ENCODE measurements around the gene OR51B4. TPM values are rescaled to one million over a fixed set of nuclear protein-coding genes. Genes with fewer than 3 reads are reported as not detected.

The OR51B4 gene
- total and polyA plus RNA-seq, 9 of the 15 experiments (the other 6 are each of a cell fraction or from before 2014, with no cell fraction given): 17.1 to 64.6 (median 39.9) TPM

- Histone ChIP-seq H3K36me3 (ENCODE audit: control insufficient read depth, insufficient read depth, low read length) (peaks cover 99% of the 10 kb centered on the region), H3K27ac (ENCODE audit: extremely low read depth, low read depth, low read length) (no peak within 1 kb of the TSS), H3K9me1 (ENCODE audit: control insufficient read depth, insufficient read depth, low read length) (no peaks in the 10 kb centered on the region), H4K20me1 (replicated peaks; ENCODE audit: control insufficient read depth, insufficient read depth, low read length) (no peaks in the 10 kb centered on the region), H3K27me3 (ENCODE audit: control insufficient read depth in 2 of 2, insufficient read depth in 2 of 2, low read length in 2 of 2) (no peaks in the 10 kb centered on the region), H3K9me3 (replicated peaks; ENCODE audit: control insufficient read depth, insufficient read depth, low read depth, low read length) (no peaks in the 10 kb centered on the region), H3K4me1 (replicated peaks in 1 of 2; ENCODE audit: control insufficient read depth in 2 of 2, insufficient read depth in 2 of 2, low read length in 2 of 2) (peaks cover 0 to 3% of the 10 kb centered on the region in 2 experiments; a peak in 1 of 5 replicates), H3K9ac (ENCODE audit: insufficient read depth in 1 of 2, low read depth in 2 of 2, low read length in 2 of 2) (no peak within 1 kb of the TSS), H3K4me3 (no peak within 1 kb of the TSS), H3K4me2 (ENCODE audit: insufficient read depth, low read length) (no peak within 1 kb of the TSS), H2AFZ (ENCODE audit: low read depth, low read length) (no peak within 1 kb of the TSS), H3K79me2 (ENCODE audit: control insufficient read depth, insufficient read depth, low read length) (peaks cover 17% of the 10 kb centered on the region; the same call in 2 of the 3 replicates)
- FAIRE-seq: no peak
- in situ Hi-C loops (cut with MboI): no loop called here
- POLR2A ChIA-PET: no interaction called here
- CTCF ChIA-PET (ENCODE audit: low intra/inter-chr PET ratio): no interaction called here
- no TSS peak for BruUV-seq (replicated peaks)
- no peak for DNase-seq (ENCODE audit: extremely low read depth in 1 of 4, low spot score in 3 of 4)
- whole genome bisulfite sequencing (ENCODE audit: insufficient coverage, low coverage, missing lambda C conversion rate): 91% methylated on average over 6 of the region's 6 CpGs
- ATAC-seq: no peak
- intact Hi-C loops (cut with micrococcal nuclease): no loop called here
- TF ChIP-seq ZBTB12 (CRISPR knock-in tag; IDR thresholded peaks at IDR 0.05) (no peak), HMGN3 (IDR thresholded peaks at IDR 0.05; ENCODE audit: borderline replicate concordance, extremely low read depth, insufficient read length, low read depth, low read length) (no peak), ZNF12 (CRISPR knock-in tag; IDR thresholded peaks at IDR 0.05) (no peak), HDAC6 (IDR thresholded peaks at IDR 0.05; ENCODE audit: low read depth, low read length) (no peak), RBM25 (IDR thresholded peaks at IDR 0.05; ENCODE audit: low read depth, low read length, severe bottlenecking) (no peak), L3MBTL2 (IDR thresholded peaks at IDR 0.05) (no peak), RFX5 (IDR thresholded peaks at IDR 0.05; ENCODE audit: low read depth, low read length) (no peak), CAMTA2 (CRISPR knock-in tag; conservative IDR thresholded peaks at IDR 0.05) (no peak), CHD7 (IDR thresholded peaks at IDR 0.05; ENCODE audit: low read depth, low read length) (no peak)
Observed at GRCh38 chr11:5343474-5344335, 42.0 kb upstream of the OR51B4 start, which contains the start of gene OR51B5. OR51B5 (minus strand) TSS chr11:5343524; CDS start chr11:5343524, 0 bp downstream.
